Central memory CD8-positive, alpha-beta T cell (primary cell): Measurements from ENCODE around the gene ISCA2.

Experiments used
- ATAC-seq: fragments of 150-1000 bp; cut with Tn5 transposase; replicated peaks from 2 replicates; pipeline ENCODE4 v1.10.0; 2022; ENCODE audit warnings: mild to moderate bottlenecking, moderate FRiP score, moderate number of reproducible peaks; ENCODE audit not compliant: poor library complexity, severe bottlenecking; ENCODE audit errors: extremely low read depth
- DNase-seq, 2 donors: peaks; one replicate each; pipeline ENCODE4 v3.0.0; 2021; ENCODE audit warnings: low spot score in 2 of 2
- H3K27ac Mint-ChIP-seq: one replicate; pipeline ENCODE4 v1.8.0; 2022; ENCODE audit warnings: low read depth, mild to moderate bottlenecking, moderate library complexity, mixed read lengths
- H3K27me3 Mint-ChIP-seq: one replicate; pipeline ENCODE4 v1.8.0; 2022; ENCODE audit warnings: mixed read lengths
- H3K36me3 Mint-ChIP-seq: one replicate; pipeline ENCODE4 v1.8.0; 2022; ENCODE audit warnings: mild to moderate bottlenecking, moderate library complexity, mixed read lengths; ENCODE audit not compliant: insufficient read depth
- H3K4me1 Mint-ChIP-seq: one replicate; pipeline ENCODE4 v1.8.0; 2022; ENCODE audit warnings: mixed read lengths
- H3K4me3 Mint-ChIP-seq: one replicate; pipeline ENCODE4 v1.8.0; 2022; ENCODE audit warnings: mild to moderate bottlenecking, moderate library complexity, mixed read lengths
- H3K9me3 Mint-ChIP-seq: one replicate; pipeline ENCODE4 v1.8.0; 2022; ENCODE audit warnings: mixed read lengths

The ISCA2 gene

GRCh38 chr14:74505831-74506230, 12.3 kb downstream of the ISCA2 start:
- no peak for ATAC-seq
- Mint-ChIP-seq H3K36me3 (no peaks in the 10 kb centered on the region), H3K27ac (no peak overlapping the region)

DNA sequence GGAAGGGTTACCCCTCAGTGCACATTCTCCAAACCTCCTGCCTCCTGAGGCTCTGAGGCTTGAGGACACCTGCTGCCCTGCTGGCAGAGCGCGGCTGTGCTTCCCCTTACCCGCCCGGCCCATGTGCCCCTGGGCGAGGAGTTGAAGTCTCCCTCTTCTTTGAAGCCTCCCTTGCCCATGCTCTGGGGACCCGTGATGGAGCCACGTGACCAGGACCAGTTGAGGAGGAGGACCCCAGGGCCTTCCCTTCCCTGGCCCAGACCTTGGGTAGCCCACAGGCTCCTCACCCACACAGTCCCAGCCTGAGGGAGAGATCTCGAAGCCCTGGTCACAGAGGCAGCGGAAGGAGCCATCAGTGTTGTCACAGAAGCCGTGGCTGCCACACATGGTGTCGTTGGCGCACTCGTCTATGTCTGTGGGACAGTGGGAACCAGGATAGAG, 12.9 kb downstream of the ISCA2 start:
- Mint-ChIP-seq H3K9me3 (no peaks in the 10 kb centered on the region), H3K27me3 (peaks cover 15% of the 10 kb centered on the region), H3K36me3 (no peaks in the 10 kb centered on the region), H3K4me3 (no peak overlapping the region), H3K27ac (no peak overlapping the region), H3K4me1 (peaks cover 6% of the 10 kb centered on the region)
- DNase-seq, result no peak
- no peak for ATAC-seq

More at GRCh38 chr14:74505831-74506230, 12.3 kb downstream of the ISCA2 start:
- no peak for DNase-seq
- Mint-ChIP-seq H3K4me3 (no peak overlapping the region), H3K27me3 (peaks cover 9% of the 10 kb centered on the region), H3K4me1 (peaks cover 6% of the 10 kb centered on the region), H3K9me3 (no peaks in the 10 kb centered on the region)

DNA sequence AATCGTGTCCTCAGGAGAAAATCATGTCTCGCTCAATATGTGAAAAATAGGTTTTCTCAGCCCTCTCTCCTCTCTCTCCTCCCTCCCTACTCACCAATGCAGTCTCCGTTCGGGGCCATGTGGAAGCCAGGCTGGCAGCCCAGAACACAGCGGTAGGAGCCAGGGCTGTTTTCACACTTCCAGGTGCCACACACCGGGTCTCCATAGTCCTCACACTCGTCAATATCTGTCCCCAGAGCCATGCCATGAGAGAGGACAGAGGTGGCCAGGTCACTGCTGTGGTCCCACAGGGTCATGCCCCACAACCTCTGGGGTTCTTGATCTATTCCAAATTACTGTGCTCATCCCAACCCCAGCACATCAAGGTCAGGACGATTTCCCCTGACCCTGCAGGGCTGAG, 13.5 kb downstream of the ISCA2 start:
- no peak for ATAC-seq
- no peak overlapping the region for H3K4me3 Mint-ChIP-seq
- peaks cover 21% of the 10 kb centered on the region for H3K27me3 Mint-ChIP-seq
- no peak overlapping the region for H3K27ac Mint-ChIP-seq
- DNase-seq, result no peak
- no peaks in the 10 kb centered on the region for H3K9me3 Mint-ChIP-seq
- H3K36me3 Mint-ChIP-seq, result no peaks in the 10 kb centered on the region
- peaks cover 4% of the 10 kb centered on the region for H3K4me1 Mint-ChIP-seq

DNA sequence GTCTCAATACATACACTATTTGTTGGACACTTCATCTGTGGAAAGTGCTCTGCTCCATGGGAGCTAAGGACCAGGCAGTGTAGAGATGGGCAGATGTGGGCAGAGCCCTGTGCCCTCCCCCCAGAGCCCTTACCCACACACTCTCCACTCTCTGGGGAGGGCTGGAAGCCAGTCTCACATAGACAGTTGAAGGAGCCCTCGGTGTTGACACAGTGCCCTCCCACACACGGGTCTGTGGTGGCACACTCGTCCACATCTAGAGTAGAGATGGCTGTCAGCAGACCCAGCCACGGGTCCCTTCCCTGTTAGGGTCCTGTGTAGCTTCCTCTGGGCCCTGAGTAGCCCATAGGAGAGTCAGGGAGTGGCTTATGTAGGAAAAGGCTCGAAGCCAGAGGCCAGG, 14.3 kb downstream of the ISCA2 start:
- no peak for ATAC-seq
- H3K27me3 Mint-ChIP-seq, result peaks cover 29% of the 10 kb centered on the region

DNA sequence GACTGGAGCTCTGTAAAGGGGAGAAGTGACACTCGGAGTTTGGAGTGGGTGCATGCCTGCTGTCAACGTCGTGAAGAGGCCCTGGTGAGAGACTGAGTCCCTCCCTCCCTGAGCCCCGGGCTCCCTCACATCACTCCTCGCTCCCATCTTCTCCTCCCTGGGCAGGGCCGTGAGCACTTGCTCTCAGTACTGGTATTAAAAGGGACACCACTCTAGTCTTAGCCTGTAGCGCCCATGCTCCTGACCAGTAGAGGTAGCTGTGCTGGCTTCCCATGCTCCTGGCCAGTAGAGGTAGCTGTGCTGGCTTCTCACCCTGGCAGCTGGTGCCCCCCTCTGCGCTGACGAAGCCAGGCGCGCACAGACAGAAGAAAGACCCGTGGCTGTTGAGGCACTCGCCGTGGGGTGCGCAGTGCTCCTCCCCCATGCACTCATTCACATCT, 14.7 kb downstream of the ISCA2 start:
- Mint-ChIP-seq H3K9me3 (no peaks in the 10 kb centered on the region), H3K27me3 (peaks cover 32% of the 10 kb centered on the region), H3K4me3 (no peak overlapping the region), H3K27ac (no peak overlapping the region), H3K4me1 (no peaks in the 10 kb centered on the region), H3K36me3 (no peaks in the 10 kb centered on the region)
- DNase-seq (no peak), ATAC-seq (no peak)

More for the DNA sequence above, 14.3 kb downstream of the ISCA2 start:
- Mint-ChIP-seq H3K9me3 (no peaks in the 10 kb centered on the region), H3K36me3 (no peaks in the 10 kb centered on the region), H3K27ac (no peak overlapping the region), H3K4me3 (no peak overlapping the region), H3K4me1 (no peaks in the 10 kb centered on the region)
- DNase-seq, result no peak

DNA sequence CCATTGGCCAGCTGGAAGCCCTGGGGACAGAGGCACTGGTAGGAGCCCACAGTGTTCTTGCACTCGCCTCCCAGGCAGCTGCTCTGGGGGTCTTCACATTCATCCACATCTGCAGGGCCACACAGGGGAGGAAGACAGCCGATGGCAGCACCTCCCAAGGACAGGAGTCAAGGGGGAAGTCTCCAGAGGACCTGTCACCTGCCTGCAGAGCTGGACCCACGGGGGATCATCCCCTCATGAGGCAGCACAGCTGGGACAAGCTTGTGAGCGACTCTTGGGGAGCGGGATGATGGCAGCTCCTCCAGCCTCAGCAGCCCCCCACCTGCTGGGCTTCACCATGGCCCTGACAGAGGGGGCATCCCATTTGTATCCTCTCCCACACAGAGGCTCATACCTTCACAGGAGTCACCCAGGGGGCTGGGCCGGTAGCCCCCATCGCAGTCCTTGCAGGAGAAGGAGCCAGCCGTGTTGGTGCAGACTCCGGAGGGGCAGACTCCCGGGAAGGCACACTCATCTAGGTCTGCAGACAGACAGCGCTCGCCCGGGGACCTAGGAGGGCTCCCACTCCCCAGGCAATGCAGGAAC, 15.4 kb downstream of the ISCA2 start:
- H3K36me3 Mint-ChIP-seq, result no peaks in the 10 kb centered on the region
- H3K27me3 Mint-ChIP-seq, result peaks cover 32% of the 10 kb centered on the region
- no peak for DNase-seq
- H3K4me3 Mint-ChIP-seq, result no peak overlapping the region
- ATAC-seq, result no peak
- no peaks in the 10 kb centered on the region for H3K9me3 Mint-ChIP-seq
- H3K27ac Mint-ChIP-seq, result no peak overlapping the region
- H3K4me1 Mint-ChIP-seq, result no peaks in the 10 kb centered on the region

GRCh38 chr14:74509587-74510222, 16.1 kb downstream of the ISCA2 start:
- Mint-ChIP-seq H3K36me3 (no peaks in the 10 kb centered on the region), H3K4me3 (no peak overlapping the region), H3K27me3 (peaks cover 32% of the 10 kb centered on the region), H3K9me3 (no peaks in the 10 kb centered on the region), H3K27ac (no peak overlapping the region), H3K4me1 (peaks cover 4% of the 10 kb centered on the region)
- ATAC-seq (no peak), DNase-seq (no peak)

GRCh38 chr14:74510223-74510931, 16.8 kb downstream of the ISCA2 start:
- DNase-seq, result no peak
- H3K4me3 Mint-ChIP-seq, result no peak overlapping the region
- H3K9me3 Mint-ChIP-seq, result no peaks in the 10 kb centered on the region
- H3K27me3 Mint-ChIP-seq, result peaks cover 32% of the 10 kb centered on the region
- peaks cover 5% of the 10 kb centered on the region for H3K4me1 Mint-ChIP-seq
- no peak overlapping the region for H3K27ac Mint-ChIP-seq
- no peaks in the 10 kb centered on the region for H3K36me3 Mint-ChIP-seq
- no peak for ATAC-seq

GRCh38 chr14:74510959-74511409, 17.4 kb downstream of the ISCA2 start:
- Mint-ChIP-seq H3K36me3 (no peaks in the 10 kb centered on the region), H3K4me1 (peaks cover 5% of the 10 kb centered on the region), H3K27ac (no peak overlapping the region), H3K27me3 (peaks cover 32% of the 10 kb centered on the region), H3K9me3 (no peaks in the 10 kb centered on the region), H3K4me3 (no peak overlapping the region)
- ATAC-seq, result no peak
- no peak for DNase-seq

GRCh38 chr14:74511966-74512830, 18.6 kb downstream of the ISCA2 start:
- Mint-ChIP-seq H3K4me3 (no peak overlapping the region), H3K9me3 (no peaks in the 10 kb centered on the region), H3K4me1 (peaks cover 5% of the 10 kb centered on the region), H3K27ac (no peak overlapping the region), H3K36me3 (no peaks in the 10 kb centered on the region), H3K27me3 (peaks cover 32% of the 10 kb centered on the region)
- DNase-seq, result no peak
- ATAC-seq, result no peak

- Mint-ChIP-seq H3K27ac (no peak overlapping the region), H3K4me1 (peaks cover 5% of the 10 kb centered on the region), H3K4me3 (no peak overlapping the region), H3K27me3 (peaks cover 46% of the 10 kb centered on the region), H3K36me3 (no peaks in the 10 kb centered on the region), H3K9me3 (no peaks in the 10 kb centered on the region)
- ATAC-seq (no peak), DNase-seq (no peak)
Observed at GRCh38 chr14:74514471-74514941, 20.9 kb downstream of the ISCA2 start.

DNA sequence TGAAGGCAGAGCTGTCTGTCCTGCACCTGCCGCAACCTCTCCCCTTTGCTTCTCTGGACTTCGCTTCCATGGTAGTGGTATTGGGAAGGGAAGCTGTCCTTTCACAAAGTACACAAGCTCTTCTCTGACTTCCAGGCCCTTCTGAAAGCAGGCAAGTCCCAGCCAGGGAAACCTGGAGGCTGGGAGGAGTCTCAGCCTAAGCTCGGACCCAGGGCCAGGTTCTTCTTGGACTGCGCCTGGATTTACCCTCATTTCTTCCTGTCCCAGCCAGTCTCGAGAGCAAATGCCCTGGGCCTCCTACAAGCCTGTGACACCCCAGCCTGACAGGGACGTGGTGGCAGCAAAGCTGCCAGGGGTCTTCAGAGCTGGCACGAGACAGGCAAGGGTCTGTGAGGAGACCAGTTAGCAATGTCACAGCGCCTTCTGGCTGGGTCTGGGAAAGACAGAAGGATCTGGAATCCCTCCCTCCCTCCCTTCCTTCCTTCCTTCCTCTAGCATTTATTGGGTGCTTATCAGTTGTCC, 22.4 kb downstream of the ISCA2 start:
- H3K9me3 Mint-ChIP-seq, result no peaks in the 10 kb centered on the region
- DNase-seq (no peak), ATAC-seq (no peak)
- no peak overlapping the region for H3K27ac Mint-ChIP-seq
- H3K4me1 Mint-ChIP-seq, result peaks cover 5% of the 10 kb centered on the region
- no peak overlapping the region for H3K4me3 Mint-ChIP-seq
- H3K27me3 Mint-ChIP-seq, result peaks cover 39% of the 10 kb centered on the region
- no peaks in the 10 kb centered on the region for H3K36me3 Mint-ChIP-seq
